Measurements from ENCODE around the gene TARP.
"Not testable (repeated sequence)": the region's sequence is repeated elsewhere in the genome, so short reads cannot be mapped to it uniquely, and the experiment has no call there.

The TARP gene

DNA sequence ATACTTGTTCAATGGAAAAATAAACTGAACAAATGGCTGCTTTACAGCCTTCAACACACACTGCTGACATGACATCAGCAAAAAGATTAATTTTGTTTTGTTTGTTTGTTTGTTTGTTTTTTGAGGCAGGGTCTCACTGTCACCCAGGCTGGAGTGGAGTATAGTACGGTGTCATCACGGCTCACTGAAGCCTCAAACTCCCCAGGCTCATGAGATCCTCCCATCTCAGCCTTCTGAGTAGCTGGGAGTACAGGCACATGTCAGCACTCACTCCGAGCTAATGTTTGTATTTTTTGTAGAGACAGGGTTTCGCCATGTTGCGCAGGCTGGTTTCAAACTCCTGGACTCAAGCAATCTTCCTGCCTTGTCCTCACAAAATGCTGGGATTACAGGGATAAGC is 10.9 kb downstream of the TARP start:
- no peak for DNase-seq (ENCODE audit: low read depth in 3 of 3)

DNA sequence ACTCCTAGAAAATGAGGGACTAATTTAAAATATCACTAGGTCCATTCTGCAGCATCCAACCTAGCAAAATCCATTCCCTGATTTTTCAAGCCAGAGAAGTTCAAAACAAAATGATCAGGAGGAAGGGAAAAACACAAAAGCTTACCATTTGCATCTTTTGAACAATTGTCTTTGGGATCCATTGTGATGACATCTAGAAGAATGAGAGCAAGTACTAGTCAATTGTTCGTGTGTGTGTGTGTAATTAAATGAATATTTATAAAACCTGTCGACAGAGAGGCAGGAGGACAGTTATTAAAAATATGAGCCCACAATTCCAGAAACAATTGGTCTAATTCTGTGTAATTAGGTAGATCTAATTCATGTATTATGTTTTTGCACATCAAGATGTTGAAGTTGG is 11.4 kb downstream of the TARP start:
- not testable (repeated sequence) for DNase-seq (ENCODE audit: low read depth in 3 of 3)

DNA sequence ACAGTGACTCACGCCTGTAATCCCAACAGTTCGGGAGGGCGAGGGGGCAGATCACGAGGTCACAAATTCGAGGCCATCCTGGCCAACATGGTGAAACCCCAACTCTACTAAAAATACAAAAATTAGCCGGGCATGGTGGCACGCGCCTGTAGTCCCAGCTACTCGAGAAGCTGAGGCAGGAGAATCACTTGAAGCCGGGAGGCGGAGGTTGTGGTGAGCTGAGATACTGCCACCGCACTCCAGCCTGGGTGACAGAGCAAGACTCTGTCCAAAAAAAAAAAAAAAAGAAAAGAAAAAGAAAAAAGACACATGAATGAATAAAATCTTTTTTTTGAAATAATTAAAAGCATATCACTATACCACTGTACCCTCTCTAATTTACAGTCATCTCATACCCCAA is 11.8 kb downstream of the TARP start:
- DNase-seq (ENCODE audit: low read depth in 3 of 3) = not testable (repeated sequence)

DNA sequence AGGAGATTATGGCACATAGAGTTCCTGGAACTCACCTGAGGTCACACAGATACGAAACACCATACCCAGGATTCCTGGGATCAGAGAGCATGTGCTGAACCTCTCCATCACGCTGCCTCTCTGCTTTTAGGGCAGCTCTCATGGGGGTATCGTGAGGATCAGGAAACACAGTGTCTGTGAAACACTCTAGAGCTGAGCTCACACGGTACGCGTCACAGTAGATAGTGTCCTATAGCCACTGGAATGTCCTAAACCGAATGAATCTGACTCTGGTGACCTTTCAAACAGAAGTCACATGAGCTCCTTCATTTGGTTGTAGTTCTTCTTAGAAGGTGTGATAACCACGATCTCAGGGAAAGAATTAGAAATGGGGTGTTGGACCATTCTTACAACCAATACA is 14.3 kb downstream of the TARP start:
- DNase-seq (ENCODE audit: low read depth in 3 of 3) = not testable (repeated sequence)

- no peak for DNase-seq (ENCODE audit: low read depth in 3 of 3)
Observed at GRCh38 chr7:38257350-38257677, 16.1 kb downstream of the TARP start.

GRCh38 chr7:38249849-38250248 is 23.6 kb downstream of the TARP start:
- DNase-seq (ENCODE audit: low read depth in 3 of 3) = not testable (repeated sequence)

DNA sequence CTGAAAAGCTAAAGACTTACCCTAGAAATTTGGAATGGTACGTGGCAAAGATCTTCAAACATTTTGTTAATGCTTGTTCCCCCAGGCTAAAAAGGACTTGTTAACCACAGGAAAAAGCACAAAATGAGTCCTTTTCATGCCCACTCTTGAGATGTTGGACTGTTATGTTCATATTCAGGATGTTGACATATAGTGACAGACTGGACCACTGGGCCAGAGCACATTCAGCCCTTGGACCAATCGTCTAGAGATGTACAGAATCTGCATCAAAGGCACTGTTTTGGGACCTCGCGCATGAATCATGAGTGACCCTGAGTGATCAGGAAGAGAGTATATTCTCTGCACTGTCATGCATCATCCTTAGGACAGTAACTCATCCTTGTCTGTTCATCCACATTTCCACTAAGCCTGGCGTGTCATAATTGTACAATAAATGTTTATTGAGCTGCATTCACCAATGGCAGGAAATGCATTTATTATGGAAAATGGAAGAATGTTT is 25.3 kb downstream of the TARP start:
- no peak for DNase-seq (ENCODE audit: low read depth in 3 of 3)

DNA sequence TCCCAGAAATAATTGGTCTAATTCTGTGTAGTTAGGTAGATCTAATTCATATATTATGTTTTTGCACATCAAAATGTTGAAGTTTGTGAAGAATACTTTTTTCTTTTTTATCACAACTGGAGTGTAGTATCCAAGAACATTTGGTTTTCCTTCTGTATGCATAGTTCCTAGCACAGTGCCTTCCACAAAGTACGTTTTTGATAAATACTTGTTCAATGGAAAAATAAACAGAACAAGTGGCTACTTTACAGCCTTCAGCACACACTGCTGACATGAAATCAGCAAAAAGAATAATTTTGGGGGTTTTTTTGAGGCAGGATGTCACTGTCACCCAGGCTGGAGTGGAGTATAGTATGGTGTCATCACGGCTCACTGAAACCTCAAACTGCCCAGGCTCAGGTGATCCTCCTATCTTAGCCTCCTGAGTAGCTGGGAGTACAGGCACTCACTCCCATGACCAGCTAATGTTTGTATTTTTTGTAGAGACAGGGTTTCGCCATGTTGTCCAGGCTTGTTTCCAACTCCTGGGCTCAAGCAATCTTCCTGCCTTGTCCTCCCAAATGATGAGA is 27.9 kb downstream of the TARP start:
- no peak for DNase-seq (ENCODE audit: low read depth in 3 of 3)

DNA sequence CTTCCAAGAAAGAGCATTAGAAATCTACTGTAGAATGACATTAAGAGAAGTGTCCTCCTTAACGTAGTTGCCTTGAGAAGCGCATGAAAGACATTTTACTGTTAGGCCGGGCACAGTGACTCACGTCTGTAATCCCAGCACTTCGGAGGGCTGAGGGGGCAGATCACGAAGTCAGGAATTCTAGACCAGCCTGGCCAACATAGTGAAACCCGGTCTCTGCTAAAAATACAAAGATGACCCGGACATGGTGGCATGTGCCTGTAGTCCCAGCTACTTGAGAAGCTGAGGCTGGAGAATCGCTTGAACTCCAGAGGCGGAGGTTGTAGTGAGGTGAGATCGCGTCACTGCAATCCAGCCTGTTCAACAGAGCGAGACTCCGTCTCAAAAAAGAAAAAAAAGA is 28.9 kb downstream of the TARP start:
- DNase-seq (ENCODE audit: low read depth in 3 of 3) = no peak

DNA sequence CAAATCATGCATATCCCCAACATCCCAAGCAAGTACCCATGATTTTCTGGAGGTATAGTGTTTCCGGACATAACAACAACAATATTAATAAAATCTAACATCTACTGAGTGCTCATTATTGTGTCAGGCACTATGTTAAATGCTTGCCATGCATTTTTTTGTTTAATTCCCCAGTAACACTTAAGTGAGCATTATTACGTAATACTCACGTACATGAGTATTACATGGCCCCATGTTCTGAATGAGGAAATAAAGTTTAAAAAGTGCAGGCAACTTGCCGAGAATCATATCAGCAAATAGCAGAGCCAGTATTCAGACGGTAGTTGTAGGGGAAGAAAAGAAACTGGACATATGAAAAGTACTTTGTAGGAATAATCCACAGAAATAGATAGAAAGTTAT is 30.1 kb downstream of the TARP start:
- DNase-seq (ENCODE audit: low read depth in 3 of 3) = not testable (repeated sequence)

DNA sequence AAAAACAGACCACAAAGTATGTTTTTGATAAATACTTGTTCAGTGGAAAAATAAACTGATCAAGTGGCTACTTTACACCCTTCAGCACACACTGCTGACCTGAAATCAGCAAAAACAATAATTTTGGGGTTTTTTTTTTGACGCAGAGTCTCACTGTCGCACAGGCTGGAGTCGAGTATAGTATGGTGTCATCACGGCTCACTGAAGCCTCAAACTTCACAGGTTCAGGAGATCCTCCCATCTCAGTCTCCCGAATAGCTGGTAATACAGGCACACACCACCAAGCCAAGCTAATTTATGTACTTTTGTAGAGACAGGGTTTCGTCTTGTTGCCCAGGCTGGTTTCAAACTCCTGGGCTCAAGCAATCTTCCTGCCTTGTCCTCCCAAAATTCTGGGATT is 30.6 kb downstream of the TARP start:
- no peak for DNase-seq (ENCODE audit: low read depth in 3 of 3)

DNA sequence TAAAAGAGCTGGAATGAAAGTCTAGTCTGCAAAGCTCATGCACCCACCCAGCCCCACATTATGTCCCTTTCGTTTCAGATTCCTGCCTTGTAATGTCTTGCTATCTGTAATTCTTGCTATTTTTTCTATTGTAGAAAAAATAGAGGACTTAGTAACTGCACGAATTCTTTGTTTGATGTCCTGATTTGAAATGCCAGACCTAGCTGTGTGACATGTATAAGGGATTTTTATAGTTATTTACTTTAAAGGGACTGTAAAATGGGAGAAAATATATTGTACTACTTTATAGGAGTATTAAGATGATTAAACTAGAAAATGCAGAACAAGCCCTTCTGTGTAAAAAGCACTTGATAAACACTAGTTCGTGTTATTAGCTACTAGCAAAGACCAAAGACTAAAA is 32.4 kb downstream of the TARP start:
- DNase-seq (ENCODE audit: low read depth in 3 of 3) = no peak

DNA sequence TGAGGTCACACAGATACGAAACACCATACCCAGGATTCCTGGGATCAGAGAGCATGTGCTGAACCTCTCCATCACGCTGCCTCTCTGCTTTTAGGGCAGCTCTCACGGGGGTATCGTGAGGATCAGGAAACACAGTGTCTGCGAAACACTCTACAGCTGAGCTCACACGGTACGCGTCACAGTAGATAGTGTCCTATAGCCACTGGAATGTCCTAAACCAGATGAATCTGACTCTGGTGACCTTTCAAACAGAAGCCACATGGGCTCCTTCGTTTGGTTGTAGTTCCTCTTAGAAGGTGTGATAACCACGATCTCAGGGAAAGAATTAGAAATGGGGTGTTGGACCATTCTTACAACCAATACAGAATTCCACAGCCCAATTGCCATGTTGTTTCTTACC is 34.3 kb downstream of the TARP start:
- not testable (repeated sequence) for DNase-seq (ENCODE audit: low read depth in 3 of 3)

- no peak for DNase-seq (ENCODE audit: low read depth in 3 of 3)
Observed at GRCh38 chr7:38235606-38236005, 37.8 kb downstream of the TARP start.

- not testable (repeated sequence) for DNase-seq (ENCODE audit: low read depth in 3 of 3)
Observed at GRCh38 chr7:38234759-38235158, 38.7 kb downstream of the TARP start.

DNA sequence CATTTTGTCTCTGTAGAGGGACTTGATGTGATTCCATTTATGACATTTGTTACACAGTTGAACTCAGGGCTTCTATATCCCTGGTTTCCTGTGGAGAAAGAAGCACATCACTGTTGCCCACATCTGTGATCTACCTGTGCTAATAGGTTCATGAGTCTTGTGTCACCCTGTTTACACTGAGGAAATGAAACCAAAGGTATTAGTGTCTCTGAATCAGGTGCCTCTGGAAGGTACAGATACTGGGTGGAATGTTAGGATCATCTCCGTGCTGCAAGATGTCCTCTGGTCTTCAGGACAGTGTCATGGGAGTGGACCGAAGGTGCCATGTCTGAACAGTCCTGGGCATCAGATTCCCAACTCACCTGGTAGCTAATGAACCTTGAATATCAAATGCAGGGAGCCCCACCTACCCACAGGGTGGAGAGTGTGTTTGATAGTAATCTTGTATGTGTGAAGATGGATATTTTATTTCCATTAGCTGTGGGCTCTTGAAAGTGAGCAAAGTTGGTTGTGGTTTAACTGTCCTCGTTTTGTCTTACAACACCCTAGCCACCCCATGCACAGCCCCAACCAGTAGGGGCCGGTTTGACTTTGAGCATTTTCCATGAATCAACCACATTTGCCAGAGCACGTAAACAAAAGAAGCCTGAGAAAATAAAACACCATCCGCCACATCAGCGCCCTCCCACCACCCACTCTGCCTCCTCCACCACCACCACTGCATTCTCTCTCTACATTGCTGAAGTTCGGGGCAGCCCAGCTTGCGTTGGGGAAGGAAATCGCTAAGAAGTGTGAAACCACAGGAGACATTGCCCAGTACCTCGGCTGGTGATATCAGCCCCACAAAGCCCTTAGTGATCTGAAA is 40.7 kb downstream of the TARP start:
- peak; percentile 13 to 52 (median 40) for DNase-seq (ENCODE audit: low read depth in 3 of 3)

DNA sequence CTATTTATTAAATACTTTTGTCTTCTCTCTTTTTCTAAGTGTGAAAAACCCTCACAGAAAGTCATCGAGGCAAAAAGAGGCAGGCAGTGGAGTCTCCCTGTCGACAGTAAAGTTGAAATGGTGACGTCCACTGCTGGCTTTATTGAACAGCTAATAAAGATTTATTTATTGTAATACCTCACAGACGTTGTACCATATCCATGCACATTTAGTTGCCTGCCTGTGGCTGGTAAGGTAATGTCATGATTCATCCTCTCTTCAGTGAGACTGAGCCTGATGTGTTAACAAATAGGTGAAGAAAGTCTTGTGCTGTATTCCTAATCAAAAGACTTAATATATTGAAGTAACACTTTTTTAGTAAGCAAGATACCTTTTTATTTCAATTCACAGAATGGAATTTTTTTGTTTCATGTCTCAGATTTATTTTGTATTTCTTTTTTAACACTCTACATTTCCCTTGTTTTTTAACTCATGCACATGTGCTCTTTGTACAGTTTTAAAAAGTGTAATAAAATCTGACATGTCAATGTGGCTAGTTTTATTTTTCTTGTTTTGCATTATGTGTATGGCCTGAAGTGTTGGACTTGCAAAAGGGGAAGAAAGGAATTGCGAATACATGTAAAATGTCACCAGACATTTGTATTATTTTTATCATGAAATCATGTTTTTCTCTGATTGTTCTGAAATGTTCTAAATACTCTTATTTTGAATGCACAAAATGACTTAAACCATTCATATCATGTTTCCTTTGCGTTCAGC is 43.4 kb downstream of the TARP start:
- no peak for DNase-seq (ENCODE audit: low read depth in 3 of 3)

- DNase-seq (ENCODE audit: low read depth in 3 of 3) = no peak
Observed at GRCh38 chr7:38229386-38229785, 44.0 kb downstream of the TARP start.

DNA sequence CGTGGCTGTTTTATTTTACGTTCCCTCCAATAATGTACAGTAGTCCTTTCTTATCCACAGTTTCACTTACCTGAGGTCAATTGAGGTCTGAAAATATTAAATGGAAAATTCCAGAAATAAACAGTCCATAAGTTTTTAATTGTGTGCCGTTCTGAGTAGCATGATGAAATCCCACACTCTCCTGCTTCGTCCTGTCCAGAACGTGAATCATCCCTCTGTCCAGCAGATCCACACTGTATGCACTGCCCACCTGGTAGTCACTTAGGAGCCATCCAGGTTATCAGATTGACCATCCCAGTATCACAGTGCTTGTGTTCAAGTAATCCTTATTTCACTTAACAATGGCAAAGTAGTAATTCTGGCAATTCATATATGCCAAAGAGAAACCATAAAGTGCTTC is 49.0 kb downstream of the TARP start:
- DNase-seq (ENCODE audit: low read depth in 3 of 3) = no peak

- DNase-seq (ENCODE audit: low read depth in 3 of 3) = no peak
Observed at GRCh38 chr7:38223306-38223705, 50.1 kb downstream of the TARP start.

GRCh38 chr7:38222481-38223096 is 50.8 kb downstream of the TARP start:
- DNase-seq (ENCODE audit: low read depth in 3 of 3) = no peak

DNA sequence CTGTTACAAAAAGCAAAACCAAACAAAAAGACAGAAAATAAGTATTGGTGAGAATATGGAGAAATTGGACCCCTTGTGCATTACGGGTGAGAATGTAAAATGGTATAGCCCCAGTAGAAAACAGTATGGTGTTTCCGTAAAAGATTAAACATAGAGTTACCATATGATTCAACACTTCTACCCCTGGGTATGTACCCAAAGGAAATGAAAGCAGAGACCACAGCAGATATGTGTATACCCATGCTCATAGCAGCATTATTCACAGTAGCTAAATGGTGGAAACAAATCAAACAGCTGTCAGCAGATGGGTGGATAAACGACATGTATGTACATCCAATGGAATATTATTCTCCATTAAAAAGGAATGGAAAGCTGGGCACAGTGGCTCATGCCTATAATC is 53.0 kb downstream of the TARP start:
- DNase-seq (ENCODE audit: low read depth in 3 of 3) = no peak
